Fibroblast of villous mesenchyme (primary cell): ENCODE results near the gene SYS1. TPM values are rescaled to one million over a fixed set of nuclear protein-coding genes. Genes with fewer than 3 reads are reported as not detected.
A peak's percentile ranks its signal among the peaks of the same experiment; 100 is the strongest.

Source experiments
- DNase-seq: peaks from one replicate; pipeline ENCODE4 v3.0.0-alpha.2; 2010; ENCODE audit warnings: low read depth
- H3K4me3 ChIP-seq: 2 replicates; pipeline ENCODE4 v1.5.1; 2011; ENCODE audit warnings: low read depth, mild to moderate bottlenecking, low read length
- total RNA-seq: library from RNA; depleted of rRNA; stranded (reverse); fragments of >200 nt; gene quantifications from 2 replicates; pipeline ENCODE4 v1.2.3, GENCODE V29; 2012
- TF ChIP-seq, protein P1 (sequence below): IDR thresholded peaks from 2 replicates; pipeline ENCODE4 v1.5.1; 2012; ENCODE audit warnings: low read depth, mild to moderate bottlenecking, low read length; ENCODE audit not compliant: insufficient read depth

The SYS1 gene
- total RNA-seq, 1 donor, result 25.9 TPM

DNA sequence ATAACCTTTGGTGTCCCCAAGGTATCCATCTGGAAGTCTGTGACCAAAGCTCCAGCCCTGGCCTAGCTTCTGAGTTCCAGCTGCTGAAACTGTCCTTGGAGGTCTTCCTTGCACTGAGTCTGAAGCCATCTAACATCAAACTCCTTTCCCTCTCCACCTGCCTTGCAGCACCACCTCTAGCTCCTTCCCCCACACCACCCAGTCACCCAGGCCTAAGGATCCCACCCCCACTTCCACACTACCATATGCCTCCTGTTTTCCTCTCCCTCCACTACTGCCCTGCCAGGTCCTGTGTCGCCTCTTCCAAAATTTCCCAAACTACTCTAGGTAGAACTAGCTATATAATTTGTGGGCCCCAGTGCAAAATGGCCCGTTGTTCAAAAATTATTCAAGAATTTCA, 44.0 kb upstream of the SYS1 start:
- H3K4me3 ChIP-seq, result no peak overlapping the region
- DNase-seq, result no peak
- TF ChIP-seq, protein P1, sequence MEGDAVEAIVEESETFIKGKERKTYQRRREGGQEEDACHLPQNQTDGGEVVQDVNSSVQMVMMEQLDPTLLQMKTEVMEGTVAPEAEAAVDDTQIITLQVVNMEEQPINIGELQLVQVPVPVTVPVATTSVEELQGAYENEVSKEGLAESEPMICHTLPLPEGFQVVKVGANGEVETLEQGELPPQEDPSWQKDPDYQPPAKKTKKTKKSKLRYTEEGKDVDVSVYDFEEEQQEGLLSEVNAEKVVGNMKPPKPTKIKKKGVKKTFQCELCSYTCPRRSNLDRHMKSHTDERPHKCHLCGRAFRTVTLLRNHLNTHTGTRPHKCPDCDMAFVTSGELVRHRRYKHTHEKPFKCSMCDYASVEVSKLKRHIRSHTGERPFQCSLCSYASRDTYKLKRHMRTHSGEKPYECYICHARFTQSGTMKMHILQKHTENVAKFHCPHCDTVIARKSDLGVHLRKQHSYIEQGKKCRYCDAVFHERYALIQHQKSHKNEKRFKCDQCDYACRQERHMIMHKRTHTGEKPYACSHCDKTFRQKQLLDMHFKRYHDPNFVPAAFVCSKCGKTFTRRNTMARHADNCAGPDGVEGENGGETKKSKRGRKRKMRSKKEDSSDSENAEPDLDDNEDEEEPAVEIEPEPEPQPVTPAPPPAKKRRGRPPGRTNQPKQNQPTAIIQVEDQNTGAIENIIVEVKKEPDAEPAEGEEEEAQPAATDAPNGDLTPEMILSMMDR, result no peak

DNA sequence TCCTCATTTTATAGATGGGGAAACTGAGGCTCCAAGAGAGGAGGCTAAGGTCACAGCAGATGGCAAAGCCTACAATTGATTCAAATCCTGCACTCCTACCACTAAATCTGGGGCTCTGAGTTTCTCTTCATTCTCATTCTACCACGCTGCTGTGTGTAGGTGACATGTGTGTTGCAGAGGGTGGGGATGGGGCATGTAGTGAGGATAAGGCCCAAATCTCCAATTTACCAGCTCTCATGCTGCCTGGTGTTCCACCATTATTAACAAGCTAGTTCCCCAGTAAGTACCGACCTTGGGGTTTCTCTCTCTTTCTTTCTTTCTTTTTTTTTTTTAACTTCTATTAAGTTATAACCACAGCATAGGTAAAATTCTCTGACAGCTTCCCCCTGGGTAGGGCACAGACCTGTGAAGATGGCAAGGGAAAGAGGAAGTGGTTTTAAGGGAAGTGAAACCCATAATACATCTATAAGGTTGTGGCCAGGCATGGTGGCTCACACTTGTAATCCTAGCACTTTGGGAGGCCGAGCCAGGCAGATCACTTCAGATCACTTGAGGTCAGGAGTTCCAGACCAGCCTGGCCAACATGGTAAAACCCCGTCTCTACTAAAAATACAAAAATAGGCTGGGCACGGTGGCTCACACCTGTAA, 41.9 kb upstream of the SYS1 start:
- DNase-seq, result no peak
- no peak overlapping the region for H3K4me3 ChIP-seq
- TF ChIP-seq, protein P1, result no peak

DNA sequence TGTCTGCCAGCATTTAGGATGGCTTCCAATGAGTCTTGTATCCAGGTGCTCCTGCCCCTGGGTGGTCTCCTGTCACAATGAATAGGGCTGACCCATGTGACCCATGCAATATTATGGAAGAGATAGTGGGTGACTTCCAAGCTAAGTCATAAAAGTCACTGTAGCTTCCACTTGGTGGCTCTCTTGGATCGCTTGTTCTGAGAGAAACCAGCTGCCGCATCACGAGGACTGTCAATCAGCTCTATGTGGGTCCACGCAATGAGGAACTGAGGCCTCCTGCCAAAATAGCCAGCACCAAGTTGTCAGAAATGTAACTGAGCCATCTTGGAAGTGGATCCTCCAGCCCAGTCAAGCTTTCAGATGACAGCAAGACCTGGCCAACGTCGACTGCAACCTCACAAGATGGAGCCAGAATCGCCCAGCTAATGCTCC, 40.0 kb upstream of the SYS1 start:
- no peak overlapping the region for H3K4me3 ChIP-seq
- TF ChIP-seq, protein P1, result peak; percentile 9
- peak; percentile 32 for DNase-seq

DNA sequence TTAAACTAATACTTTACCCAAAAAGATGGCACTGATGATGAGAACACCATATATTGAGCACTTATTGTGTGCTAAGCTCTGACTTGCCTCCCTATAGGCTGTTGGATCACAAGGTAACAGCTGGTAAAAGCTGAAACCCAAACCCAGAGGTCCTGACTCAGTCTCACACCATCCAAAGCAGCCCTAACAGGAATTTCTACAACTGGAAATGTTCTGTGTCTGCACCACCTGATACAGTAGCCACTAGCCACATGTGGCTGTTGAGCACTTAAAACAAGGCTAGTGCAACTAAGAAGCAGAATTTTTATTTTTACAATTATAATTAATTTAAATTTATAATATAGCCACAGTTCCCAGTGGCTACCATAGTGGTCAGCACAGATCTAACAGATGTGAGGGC, 39.2 kb upstream of the SYS1 start:
- H3K4me3 ChIP-seq, result no peak overlapping the region

DNA sequence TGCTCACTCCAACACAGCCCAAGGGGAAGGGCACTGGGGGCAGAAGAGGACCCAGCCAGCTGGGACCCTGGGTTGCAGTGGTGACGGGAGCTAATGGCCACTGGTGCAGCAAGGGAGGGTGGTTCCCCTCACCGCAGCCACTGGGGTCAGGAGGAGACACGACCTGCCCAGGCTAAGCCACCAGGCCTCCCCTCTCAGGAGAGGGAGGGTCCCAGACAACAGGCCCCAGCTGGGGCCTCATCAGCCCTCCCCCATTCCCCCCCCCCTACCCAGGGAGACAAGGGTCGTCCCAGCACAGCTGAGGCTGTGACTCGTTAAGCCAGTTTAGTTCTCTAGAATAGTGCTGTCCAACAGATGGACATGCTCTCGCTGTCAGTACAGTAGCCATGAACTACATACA, 37.6 kb upstream of the SYS1 start:
- no peak for DNase-seq
- TF ChIP-seq, protein P1, result no peak
- no peak overlapping the region for H3K4me3 ChIP-seq

More for the DNA sequence above, 39.2 kb upstream of the SYS1 start:
- DNase-seq, result no peak
- TF ChIP-seq, protein P1, result no peak

DNA sequence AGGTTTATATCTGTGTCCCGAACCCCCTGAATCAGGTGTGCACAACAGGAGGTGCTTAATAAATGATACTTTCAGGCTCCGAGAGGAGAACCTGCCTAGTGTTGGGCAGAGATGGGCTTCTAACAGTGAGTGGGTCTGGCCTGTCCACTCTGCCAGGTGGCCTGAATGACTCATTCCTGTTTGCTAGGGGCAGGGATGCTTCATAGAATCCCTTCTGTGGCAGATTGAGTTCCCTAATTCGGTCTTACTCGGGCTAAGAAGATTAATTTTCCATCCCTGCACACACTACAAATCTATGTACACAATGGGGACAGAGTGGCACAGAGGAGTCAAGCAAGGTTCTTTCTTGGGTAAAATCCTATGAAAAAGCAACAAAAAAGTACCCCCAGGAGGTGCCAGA, 34.5 kb upstream of the SYS1 start:
- H3K4me3 ChIP-seq, result no peak overlapping the region
- TF ChIP-seq, protein P1, result no peak
- no peak for DNase-seq
